ENCODE data around the gene PERM1.
"Not testable (repeated sequence)": the region's sequence is repeated elsewhere in the genome, so short reads cannot be mapped to it uniquely, and the experiment has no call there.

The PERM1 gene

DNA sequence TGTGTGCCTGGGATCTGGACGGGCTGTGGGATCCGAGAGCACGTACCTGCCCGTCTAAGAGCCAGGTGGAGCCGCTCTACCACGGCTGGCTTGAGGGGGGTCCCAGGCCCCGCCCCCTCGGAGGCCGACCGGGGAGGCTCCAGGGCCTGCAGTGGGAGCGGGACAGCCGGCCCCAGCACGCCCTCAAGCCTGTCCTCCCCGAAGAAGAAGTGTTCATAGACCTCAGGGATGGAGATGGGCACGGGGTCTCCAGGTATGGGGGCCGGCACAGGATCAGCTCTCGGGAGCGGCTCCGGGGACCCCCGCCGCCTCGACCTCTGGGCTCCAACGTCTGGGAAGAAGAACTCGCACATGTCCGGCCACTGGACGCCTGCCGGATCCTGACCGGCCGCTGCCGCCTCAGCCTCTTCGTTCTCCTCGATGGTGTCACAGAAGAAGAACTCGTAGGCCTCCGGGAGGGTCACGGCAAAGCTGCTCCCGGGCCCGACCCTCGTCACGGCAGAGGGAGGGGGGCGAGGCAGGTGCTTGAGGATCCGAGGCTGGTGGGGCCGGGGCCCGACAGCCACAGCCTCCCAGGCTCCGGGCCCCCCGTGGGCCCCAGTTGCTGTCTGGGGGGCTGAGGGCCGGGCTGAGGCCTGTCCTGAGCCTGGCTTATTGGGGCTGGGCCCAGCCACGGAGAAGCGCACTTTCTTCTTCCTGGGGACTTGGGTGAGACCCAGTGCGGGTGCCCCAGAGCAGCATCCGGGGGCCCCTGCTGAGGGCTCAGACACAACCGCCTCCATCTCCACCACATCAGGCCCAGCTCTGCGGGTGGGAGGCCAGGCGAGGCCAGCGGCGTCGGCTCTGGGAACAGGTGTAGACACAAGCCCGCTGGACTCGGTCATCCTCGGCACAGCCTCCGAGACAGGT is 2.8 kb downstream of the PERM1 start:
- no peak for DNase-seq (ENCODE audit: low read depth in 2 of 2)

DNA sequence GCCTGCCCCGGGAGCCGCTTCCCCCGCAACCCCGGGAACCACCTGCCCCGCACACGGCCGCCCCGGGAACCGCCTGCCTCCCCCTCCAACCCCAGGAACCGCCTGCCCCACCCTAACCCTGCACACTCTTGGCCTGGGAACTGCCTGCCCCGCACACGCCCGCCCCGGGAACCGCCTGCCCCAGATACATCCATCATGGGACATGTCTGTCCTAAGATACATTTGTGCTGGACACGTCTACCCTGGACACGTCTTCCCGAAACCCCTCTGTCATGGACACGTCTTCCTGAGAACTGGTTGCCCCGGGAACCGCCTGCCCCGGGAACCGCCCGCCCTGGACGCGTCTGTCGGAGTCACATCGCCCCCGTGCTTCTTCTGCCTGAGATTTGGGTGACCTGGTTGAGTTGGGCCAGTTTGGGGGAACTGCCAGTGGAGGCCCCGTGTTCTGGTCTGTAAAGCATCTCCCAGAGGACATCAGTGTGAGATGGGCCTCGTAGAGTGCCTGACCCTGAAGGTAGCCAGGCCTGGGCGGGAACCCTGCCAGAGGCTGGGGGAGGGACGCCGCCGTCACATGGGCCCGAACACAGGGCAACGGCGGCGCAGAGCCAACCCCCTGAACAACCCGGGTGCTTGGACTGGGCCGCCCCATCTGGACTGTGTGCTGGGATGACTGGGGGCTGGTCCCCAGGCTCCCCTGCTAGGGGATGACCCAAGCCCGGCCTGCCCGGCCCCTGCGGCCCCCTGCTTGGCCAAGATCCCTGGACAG is 3.6 kb downstream of the PERM1 start:
- no peak for DNase-seq (ENCODE audit: low read depth in 2 of 2)

DNA sequence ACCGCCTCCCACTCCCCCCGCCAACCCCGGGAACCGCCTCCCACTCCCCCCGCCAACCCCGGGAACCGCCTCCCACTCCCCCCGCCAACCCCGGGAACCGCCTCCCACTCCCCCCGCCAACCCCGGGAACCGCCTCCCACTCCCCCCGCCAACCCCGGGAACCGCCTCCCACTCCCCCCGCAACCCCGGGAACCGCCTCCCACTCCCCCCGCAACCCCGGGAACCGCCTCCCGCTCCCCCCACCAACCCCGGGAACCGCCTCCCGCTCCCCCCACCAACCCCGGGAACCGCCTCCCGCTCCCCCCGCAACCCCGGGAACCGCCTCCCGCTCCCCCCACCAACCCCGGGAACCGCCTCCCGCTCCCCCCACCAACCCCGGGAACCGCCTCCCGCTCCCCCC is 5.1 kb downstream of the PERM1 start:
- DNase-seq (ENCODE audit: low read depth in 2 of 2), result not testable (repeated sequence)

DNA sequence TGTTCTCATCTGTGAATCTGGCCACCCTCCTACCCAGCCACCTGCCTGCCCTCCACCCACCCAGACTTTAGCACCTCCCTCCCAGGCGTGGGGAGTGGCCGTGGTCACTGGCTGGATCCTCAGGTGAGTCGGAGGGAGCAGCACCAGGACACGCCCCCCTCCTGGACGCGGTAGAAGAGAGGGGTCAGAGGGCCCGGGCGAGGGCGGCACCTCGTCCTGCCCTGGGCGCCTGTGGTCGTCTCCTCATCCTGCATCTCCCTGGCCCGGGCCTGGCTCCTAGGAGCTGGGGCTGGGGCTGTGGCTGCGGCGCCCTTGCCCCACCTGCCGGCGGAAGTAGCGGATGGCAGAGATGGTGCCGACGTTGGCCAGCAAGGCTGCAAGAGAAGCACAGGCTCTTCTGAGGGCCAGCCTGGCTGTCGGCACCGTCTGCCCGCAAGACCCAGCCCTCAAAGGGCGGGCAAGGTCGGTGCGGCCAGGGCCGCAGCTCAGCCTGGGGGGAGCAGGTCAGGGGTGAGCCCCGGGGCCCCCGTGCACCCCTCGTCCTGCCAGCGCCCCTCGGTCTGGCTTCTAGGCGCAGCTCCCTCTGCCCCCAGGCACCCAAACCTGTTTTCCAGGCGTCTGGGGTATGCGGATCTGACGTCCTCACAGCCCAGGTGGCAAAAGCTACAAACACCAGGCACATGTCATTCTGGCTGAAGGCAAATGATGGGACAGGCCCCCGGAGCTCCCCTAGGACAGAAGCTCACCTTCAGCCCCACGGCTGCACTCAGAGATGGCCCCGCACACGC is 5.8 kb downstream of the PERM1 start:
- DNase-seq (ENCODE audit: low read depth in 2 of 2), result peak in 1 of 2 donors; percentile 62

DNA sequence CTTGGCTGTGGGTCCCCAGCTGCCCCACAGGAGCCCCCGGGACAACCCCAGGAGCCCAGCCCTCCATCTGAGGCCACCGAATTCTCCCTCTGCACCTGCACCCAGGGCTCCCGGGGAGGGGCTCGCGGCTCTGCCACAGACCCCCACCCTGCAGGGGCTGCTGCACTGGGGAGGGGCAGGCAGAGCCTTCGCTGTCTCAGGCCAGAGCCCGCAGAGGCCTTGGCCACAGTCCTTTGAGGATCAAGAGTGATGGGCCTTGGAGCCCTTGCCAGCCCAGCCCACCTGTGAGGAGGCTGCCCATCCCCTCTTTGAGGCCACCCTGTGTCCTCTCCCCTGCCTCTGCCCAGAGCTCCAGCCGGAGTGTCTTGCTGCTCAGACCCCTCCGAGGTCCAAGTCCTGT is 6.5 kb downstream of the PERM1 start:
- no peak for DNase-seq (ENCODE audit: low read depth in 2 of 2)

DNA sequence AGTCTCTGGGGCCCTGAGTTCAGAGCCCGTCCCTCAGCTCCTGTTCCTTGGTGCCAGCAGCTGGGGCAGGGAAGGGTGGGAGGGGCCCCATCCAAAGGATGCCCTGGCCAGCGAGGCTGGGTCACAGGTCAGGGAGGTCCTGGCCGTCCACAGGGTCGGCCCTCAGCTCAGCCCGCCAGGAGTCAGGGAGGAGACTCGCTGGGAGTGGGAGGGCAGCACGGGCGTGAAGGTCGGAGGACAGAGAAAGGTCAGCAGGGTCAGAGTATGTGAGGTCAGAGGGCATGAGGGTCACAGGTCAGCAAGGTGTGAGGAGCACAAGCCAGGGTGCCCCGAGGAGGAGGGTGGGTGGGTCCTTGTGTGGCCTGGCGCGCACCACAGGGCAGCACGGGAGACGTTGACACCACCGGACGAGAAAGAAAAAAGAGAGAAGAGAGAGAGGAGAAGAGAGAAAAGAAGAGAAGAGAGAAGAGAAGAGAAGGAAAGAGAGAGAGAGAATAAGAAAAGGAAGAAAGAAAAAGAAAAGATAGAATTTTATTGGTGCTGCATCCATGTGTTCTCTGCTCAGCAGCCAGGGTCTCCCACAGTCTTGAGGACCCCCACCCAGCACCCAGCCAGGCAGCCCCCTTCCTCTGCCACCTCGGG is 7.1 kb downstream of the PERM1 start:
- no peak for DNase-seq (ENCODE audit: low read depth in 2 of 2)

DNA sequence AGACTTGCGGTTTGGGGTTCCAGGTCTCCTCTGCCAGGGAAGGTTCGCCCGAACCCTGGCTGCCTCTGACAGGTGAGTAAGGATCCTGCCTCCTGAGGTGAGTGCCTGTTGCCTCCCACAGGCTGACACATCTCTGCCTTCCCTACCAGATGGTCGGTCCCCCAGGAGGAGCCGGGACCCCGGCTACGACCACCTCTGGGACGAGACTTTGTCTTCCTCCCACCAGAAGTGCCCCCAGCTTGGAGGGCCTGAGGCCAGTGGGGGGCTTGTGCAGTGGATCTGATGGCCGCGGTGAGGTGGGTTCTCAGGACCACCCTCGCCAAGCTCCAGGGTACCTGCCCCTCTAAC is 7.6 kb downstream of the PERM1 start:
- no peak for DNase-seq (ENCODE audit: low read depth in 2 of 2)

DNA sequence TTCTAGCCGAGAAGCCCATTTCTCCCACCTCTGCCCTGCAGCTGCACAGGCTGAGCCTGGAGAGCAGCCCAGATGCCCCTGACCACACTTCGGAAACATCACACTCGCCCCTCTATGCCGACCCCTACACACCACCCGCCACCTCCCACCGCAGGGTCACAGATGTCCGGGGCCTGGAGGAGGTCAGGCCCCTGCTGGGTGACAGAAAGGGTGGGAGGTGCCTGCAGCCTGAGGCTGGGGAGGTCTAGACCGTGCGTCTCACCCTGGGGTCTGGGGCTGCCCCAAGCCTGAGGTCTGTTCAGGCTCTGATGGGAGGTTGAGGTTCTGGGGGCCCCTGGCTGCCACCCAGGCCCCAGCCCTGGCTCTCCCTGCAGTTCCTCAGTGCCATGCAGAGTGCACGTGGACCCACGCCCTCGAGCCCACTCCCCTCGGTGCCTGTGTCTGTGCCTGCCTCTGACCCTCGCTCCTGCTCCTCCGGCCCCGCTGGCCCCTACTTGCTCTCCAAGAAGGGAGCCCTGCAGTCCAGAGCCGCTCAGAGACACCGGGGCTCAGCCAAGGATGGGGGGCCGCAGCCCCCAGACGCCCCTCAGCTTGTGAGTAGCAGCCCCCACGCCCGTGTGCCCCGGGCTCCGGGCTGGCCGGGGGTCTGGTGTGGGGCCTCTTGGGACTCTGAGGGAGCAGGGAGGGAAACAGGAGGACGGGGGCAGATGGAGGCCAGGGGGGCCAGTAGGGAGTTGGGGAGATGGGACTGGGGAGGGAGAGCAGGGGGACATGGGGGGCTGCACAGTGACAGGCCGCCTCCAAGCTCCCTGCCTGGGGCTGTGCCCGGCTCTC is 8.2 kb downstream of the PERM1 start:
- DNase-seq (ENCODE audit: low read depth in 2 of 2), result no peak

DNA sequence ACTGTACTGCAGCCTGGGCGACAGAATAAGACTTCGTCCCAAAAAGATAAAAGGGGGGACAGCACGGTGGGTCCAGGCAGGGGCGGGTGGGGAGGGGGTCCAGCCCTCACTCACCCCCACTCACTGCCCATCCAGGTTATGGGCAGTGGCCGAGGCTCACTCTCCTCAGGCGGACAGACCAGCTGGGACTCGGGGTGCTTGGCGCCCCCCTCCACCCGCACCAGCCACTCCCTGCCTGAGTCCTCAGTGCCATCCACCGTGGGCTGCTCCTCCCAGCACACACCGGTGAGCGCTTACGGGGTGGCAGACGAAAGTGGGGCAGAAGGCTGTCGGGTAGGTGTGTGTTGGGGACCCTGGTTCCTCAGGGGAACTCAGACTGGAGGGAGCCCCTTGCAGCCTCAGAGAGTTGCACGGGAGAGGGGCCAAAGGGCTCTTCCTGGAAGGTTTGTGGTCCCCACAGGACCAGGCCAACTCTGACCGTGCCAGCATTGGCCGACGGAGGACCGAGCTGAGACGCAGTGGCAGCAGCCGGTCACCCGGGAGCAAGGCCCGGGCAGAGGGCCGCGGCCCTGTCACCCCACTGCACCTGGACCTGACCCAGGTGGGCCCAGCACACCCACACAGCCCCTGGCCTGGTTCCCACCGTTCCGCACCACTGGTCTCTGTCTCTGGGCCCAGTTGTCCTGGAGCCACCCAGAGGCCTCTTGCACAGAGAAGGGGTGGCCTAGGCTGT is 9.0 kb downstream of the PERM1 start:
- no peak for DNase-seq (ENCODE audit: low read depth in 2 of 2)

DNA sequence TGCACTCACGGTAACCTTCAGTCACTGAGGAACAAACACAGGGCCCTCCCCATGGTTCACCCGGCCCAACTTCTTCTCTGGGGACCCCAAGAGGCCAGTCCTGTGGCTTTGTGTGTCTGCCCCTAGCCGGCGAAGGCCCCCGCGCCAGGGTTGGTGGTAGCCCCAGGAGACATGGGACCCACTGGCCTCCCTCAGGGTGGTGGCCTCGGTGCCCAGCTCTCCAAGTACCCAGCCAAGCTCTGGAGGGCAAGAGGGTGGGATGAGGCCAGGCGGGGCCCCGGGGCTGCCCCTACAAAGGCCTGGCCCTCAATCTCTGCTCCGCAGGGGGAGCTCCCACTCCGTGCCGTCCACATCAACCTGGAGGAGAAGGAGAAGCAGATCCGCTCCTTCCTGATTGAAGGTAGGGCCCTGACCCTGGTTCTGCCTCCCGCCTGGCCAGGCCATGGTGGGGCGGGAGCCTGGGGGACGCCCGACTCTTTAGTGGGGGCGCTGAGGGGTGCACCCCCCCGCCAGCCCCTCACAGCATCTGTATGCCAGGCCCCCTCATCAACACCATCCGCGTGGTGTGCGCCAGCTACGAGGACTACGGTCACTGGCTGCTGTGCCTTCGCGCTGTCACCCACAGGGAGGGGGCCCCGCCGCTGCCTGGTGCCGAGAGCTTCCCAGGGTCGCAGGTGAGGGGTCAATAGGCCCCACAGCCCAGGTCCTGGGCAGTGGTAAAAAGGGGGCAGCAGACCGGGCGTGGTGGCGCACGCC is 10.0 kb downstream of the PERM1 start:
- no peak for DNase-seq (ENCODE audit: low read depth in 2 of 2)

DNA sequence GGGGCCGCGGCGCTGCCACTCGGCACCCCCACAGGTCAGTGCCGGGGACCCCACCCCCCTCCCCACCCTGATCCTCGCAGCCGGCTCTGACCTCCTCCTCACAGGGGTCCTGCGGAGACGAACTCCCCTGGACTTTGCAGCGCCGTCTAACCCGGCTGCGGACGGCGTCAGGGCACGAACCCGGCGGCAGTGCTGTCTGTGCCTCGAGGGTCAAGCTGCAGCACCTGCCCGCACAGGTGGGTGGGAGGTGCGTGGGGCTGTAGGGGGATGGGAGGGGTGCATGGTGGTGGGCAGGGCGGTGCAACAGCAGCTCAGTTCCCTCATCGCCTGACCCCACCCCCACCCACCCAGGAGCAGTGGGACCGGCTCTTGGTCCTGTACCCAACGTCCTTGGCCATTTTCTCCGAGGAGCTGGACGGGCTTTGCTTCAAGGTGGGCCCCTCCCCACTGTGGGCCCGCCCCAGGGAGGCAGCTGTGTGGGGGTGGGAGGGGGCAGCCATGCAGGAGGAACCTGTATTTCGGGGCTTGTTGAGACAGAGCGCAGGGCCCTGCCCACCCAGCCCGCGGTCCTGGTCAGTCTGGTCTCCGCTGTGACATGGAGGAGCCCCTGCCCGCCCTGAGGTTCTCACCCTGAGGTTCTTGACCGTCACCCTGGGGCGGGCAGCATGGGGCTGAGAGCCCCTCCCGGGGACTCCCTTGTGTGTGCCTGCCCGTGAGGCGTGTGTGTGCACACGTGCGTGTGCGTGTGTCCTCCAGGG is 10.7 kb downstream of the PERM1 start:
- DNase-seq (ENCODE audit: low read depth in 2 of 2), result no peak

DNA sequence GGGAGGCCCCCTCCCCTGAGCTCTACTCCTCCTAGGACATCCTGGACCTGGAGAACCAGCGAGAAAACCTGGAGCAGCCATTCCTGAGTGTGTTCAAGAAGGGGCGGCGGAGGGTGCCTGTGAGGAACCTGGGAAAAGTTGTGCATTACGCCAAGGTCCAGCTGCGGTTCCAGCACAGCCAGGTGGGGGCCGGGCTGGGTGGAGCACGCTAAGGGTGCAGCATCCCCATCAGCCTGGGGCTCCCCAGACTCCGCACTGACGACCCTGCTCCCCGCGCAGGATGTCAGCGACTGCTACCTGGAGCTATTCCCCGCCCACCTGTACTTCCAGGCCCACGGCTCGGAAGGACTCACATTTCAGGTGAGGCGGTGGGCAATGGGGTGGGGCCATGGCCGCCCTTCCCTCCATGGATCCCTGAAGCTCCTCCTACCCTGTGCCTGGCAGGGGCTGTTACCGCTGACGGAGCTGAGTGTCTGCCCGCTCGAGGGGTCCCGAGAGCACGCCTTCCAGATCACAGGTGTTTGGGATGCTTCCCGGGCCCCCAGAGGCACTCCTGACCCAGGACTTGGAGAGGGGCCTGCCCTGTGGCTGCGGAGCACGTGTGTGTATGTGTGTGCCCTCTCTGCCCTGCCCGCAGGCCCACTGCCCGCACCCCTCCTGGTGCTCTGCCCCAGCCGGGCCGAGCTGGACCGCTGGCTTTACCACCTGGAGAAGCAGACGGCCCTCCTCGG is 11.5 kb downstream of the PERM1 start:
- no peak for DNase-seq (ENCODE audit: low read depth in 2 of 2)

DNA sequence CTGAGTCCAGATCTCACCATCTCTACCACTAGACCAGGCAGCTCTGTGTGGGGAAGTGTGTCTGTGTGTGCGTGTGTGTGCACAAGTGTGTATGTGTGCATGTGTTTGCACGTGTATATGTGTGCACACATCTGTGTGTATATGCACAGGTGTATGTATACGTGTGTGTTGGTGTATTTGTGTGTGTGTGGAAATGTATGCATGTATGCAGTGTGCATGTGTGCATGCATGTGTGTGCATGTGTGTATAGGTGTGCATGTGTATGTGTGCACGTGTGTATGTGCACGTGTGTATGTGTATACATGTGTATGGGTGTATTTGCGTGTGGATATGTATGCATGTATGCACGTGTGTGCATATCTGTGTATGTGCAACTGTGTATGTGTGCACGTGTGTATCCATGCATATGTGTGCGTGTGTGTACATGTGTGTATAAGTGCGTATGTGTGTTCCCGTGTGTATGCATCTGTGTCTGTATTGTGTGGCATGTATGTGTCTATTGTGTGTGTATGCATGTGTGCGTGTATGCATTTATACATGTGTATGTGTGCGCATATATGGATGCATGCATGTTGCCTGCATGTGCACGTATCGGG is 12.5 kb downstream of the PERM1 start:
- DNase-seq (ENCODE audit: low read depth in 2 of 2), result no peak

DNA sequence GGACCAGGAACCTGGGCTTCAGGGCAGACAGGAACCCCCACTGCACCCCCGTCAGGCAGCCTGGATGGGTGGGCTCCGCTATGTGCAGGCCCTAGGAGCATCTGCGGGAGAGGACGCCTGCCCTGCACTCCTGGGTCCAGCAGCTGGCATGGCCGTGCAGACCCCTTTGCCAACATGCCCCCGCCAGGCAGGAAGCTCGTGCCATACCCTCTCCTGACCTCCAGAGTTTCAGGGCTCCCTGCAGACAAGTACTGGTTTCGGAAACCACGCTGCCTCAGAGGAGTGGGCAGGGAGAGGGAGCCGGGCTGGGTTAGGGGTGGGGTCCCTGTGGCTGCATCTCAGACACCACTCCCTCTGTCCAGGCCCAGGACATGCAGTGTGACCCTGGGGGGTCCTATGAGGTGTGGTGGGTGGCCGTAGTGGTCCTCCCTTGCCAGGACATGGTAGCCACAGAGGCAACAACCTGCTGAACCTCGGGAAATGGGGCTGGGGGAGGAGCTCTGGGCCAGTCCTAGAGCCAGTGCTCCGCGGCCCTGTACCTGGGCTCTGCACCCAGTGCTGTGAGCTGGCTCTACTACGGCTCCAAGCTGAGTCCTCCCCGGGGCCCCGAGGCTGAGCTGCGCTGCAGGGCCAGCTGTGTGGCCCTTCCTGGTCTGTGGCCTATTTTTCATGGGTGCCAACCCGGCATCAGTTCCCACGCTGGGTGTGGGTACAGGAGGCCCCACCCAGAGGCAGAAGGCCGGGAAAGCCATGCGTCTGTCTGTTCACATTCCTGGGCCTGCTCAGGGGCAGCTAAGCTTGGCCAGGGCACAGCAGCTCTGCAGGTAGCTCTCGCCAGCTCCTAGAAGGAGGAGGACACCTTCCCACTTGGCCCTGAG is 14.2 kb downstream of the PERM1 start:
- no peak for DNase-seq (ENCODE audit: low read depth in 2 of 2)

DNA sequence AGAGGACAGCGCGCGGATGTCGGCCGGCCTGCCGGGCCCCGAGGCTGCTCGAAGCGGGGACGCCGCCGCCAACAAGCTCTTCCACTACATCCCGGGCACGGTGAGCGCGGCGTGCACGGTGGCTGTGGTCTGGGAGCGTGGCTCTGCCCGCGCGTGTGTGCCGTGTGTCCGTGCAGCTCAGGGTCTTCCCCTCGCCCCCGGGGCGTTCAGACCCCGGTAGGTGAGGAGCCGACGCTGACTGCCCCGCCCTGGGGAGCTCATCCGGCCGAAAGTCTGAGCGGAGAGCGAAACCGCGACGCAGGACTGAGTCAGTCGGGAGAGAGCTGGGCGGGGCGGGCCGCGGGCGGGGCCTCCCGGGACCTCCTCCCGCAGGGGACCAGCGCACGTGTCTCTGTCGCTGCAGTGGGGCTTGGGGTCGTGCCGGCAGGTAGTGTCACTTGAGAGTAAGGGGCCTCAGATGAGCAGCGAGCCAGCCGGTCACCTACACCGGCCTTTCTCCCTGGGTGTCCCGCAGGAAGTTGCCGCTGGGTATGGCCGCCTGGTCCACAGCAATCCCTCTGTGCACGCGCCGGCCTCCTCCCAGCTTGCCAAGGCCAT is 15.1 kb downstream of the PERM1 start:
- DNase-seq (ENCODE audit: low read depth in 2 of 2), result peak; percentile 78 to 83

DNA sequence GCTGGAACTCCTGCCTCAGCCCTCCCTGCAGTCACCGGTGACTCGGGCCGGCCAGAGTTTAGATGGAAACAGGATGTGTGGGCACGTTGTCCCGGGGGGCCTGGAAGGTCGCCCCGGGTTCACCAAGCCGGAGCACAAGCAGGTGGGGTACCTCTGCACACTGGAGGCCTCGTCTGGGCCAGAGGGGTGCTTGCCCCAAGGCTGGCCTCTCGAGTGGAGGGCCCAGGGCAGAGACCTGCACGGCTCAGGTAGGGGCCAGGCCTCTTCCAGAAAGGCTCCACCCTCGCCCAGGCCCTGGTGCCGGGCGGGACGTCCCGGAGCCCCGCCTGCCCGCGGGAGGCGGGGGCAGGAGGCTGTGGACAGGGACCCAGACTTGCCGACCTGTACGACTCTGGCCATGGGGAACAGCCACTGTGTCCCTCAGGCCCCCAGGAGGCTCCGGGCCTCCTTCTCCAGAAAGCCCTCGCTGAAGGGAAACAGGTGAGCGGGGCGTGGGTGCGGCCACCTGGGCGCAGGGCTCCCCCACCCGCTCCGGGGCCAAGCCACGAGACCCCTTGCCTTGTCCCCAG is 15.7 kb downstream of the PERM1 start, which contains the start of gene PLEKHN1:
Gene PLEKHN1 (plus strand): TSS at position 348 of the 569 bp plus-strand sequence. CDS start 50 bp downstream, at position 398.
- no peak for DNase-seq (ENCODE audit: low read depth in 2 of 2)

All from stimulated activated CD4-positive, alpha-beta T cell treated with anti-CD3 and anti-CD28 coated beads, Interleukin-4, amount 100 ng/mL, for 48 hours (primary cell).